BJ (cell line): Measurements from ENCODE around the gene PSD2. TPM values are rescaled to one million over a fixed set of nuclear protein-coding genes. Genes with fewer than 3 reads are reported as not detected.

Source experiments
- CTCF ChIA-PET: fragments of 350-600 bp; formaldehyde crosslinking; extraction: SDS; loops from one replicate; lab custom pipeline; 2021; ENCODE audit warnings: antibody characterized with exemption, inconsistent platforms; lab: Yijun Ruan, JAX
- POLR2A ChIA-PET: fragments of 300-600 bp; sonication (Branson Sonifier 250); formaldehyde crosslinking; extraction: SDS; loops from one replicate; lab custom pipeline; 2021; ENCODE audit warnings: antibody characterized with exemption; lab: Charles Lee
- DNase-seq: peaks from one replicate; pipeline ENCODE4 v3.0.0-alpha.2; 2011; ENCODE audit warnings: low read depth
- H3K27me3 ChIP-seq: 2 replicates; pipeline ENCODE4 v1.6.0; 2011; ENCODE audit warnings: low read length; ENCODE audit not compliant: control insufficient read depth, insufficient read depth
- H3K36me3 ChIP-seq: 2 replicates; pipeline ENCODE4 v1.5.1; 2011; ENCODE audit warnings: low read length; ENCODE audit not compliant: control insufficient read depth, insufficient read depth
- H3K4me3 ChIP-seq: 2 replicates; pipeline ENCODE4 v1.5.1; 2011; ENCODE audit warnings: low read depth, mild to moderate bottlenecking, control low read depth, low read length
- CTCF ChIP-seq: IDR thresholded peaks from 2 replicates; pipeline ENCODE4 v1.5.1; 2011; ENCODE audit warnings: low read depth, mild to moderate bottlenecking, control low read depth, inconsistent platforms, low read length, moderate library complexity; ENCODE audit not compliant: insufficient read depth
- polyA plus RNA-seq: library from polyadenylated mRNA; depleted of rRNA; stranded (reverse); fragments of >200 nt; gene quantifications from 2 replicates; pipeline ENCODE4 v1.2.3, GENCODE V29; 2011

PSD2 gene
- polyA plus RNA-seq, 1 experiment, result 0.04 TPM

GRCh38 chr5:139880416-139881142 lies 85.0 kb downstream of the PSD2 start:
- DNase-seq, result no peak
- CTCF ChIA-PET, result interaction anchor here (0.8 to 1.0 kb wide), 3 partner anchors 13 to 89 kb away, joined by 3 read pairs; no protein-coding TSS in a partner anchor
- H3K27me3 ChIP-seq, result peaks cover 19% of the 10 kb centered on the region

GRCh38 chr5:139881143-139881733 lies 85.6 kb downstream of the PSD2 start:
- Histone ChIP-seq H3K4me3 (no peak overlapping the region), H3K27me3 (peaks cover 19% of the 10 kb centered on the region), H3K36me3 (no peaks in the 10 kb centered on the region)
- ChIA-PET POLR2A (no interaction called here), CTCF (interaction anchor here (0.8 to 2.3 kb wide), 5 partner anchors 11 to 94 kb away, joined by 3 to 7 read pairs (median 3); no protein-coding TSS in a partner anchor)
- TF ChIP-seq CTCF, result no peak
- no peak for DNase-seq

More at GRCh38 chr5:139880416-139881142, 85.0 kb downstream of the PSD2 start:
- Histone ChIP-seq H3K36me3 (no peaks in the 10 kb centered on the region), H3K4me3 (no peak overlapping the region)
- POLR2A ChIA-PET, result no interaction called here
- no peak for TF ChIP-seq CTCF

GRCh38 chr5:139882316-139882715 lies 86.7 kb downstream of the PSD2 start:
- peaks cover 19% of the 10 kb centered on the region for H3K27me3 ChIP-seq
- CTCF ChIA-PET, result interaction anchor here (1.6 to 2.3 kb wide), 2 partner anchors 12 to 95 kb away, joined by 4 to 7 read pairs; no protein-coding TSS in a partner anchor
- no peaks in the 10 kb centered on the region for H3K36me3 ChIP-seq
- POLR2A ChIA-PET, result no interaction called here
- no peak for TF ChIP-seq CTCF
- DNase-seq, result no peak
- no peak overlapping the region for H3K4me3 ChIP-seq

- CTCF ChIA-PET, result interaction anchor here (2.3 kb wide), 1 partner anchor 96 kb away, joined by 7 read pairs; no protein-coding TSS in a partner anchor
- Histone ChIP-seq H3K4me3 (no peak overlapping the region), H3K36me3 (no peaks in the 10 kb centered on the region), H3K27me3 (peaks cover 19% of the 10 kb centered on the region)
- TF ChIP-seq CTCF, result no peak
- no peak for DNase-seq
- POLR2A ChIA-PET, result no interaction called here
Observed at GRCh38 chr5:139882961-139883539, 87.4 kb downstream of the PSD2 start.

- no peak overlapping the region for H3K4me3 ChIP-seq
- peaks cover 19% of the 10 kb centered on the region for H3K27me3 ChIP-seq
- TF ChIP-seq CTCF, result no peak
- H3K36me3 ChIP-seq, result no peaks in the 10 kb centered on the region
- no peak for DNase-seq
- ChIA-PET CTCF (interaction anchor here (0.8 kb wide), 1 partner anchor 15 kb away, joined by 4 read pairs; no protein-coding TSS in a partner anchor), POLR2A (no interaction called here)
Observed at GRCh38 chr5:139884144-139884543, 88.5 kb downstream of the PSD2 start.
